RPMI7951 (cell line): ENCODE data around the gene LDOC1. TPM values are rescaled to one million over a fixed set of nuclear protein-coding genes. Genes with fewer than 3 reads are reported as not detected.
A peak's percentile ranks its signal among the peaks of the same experiment; 100 is the strongest.
"Not testable (repeated sequence)": the region's sequence is repeated elsewhere in the genome, so short reads cannot be mapped to it uniquely, and the experiment has no call there.

ENCODE experiments used
- DNase-seq: peaks from one replicate; pipeline ENCODE4 v3.0.0-alpha.2; 2012; ENCODE audit warnings: low read depth
- total RNA-seq: library from RNA; depleted of rRNA; stranded (reverse); fragments of >200 nt; shearing (Covaris generic); gene quantifications from 2 replicates; pipeline ENCODE4 v1.2.3, GENCODE V29; 2014; rRNA removed

The LDOC1 gene
- 2.8 and 3.3 TPM in 2 replicates for total RNA-seq

- peak; percentile 62 for DNase-seq
Observed at GRCh38 chrX:141176586-141177451, at the start of gene LDOC1. Gene LDOC1, minus strand, starts transcription at chrX:141177129. Its CDS starts 108 bp downstream, at chrX:141177021.

- DNase-seq: peak; percentile 4
Observed at GRCh38 chrX:141221611-141222010, 44.7 kb upstream of the LDOC1 start.

- peak; percentile 78 for DNase-seq
Observed at GRCh38 chrX:141220342-141221008, 43.5 kb upstream of the LDOC1 start.

- peak; percentile 41 for DNase-seq
Observed at GRCh38 chrX:141214196-141214595, 37.3 kb upstream of the LDOC1 start.

GRCh38 chrX:141201962-141202361 is 25.0 kb upstream of the LDOC1 start:
- no peak for DNase-seq

GRCh38 chrX:141188573-141188972 is 11.6 kb upstream of the LDOC1 start:
- not testable (repeated sequence) for DNase-seq

GRCh38 chrX:141185366-141185765 is 8.4 kb upstream of the LDOC1 start:
- no peak for DNase-seq

GRCh38 chrX:141183000-141183399 is 6.1 kb upstream of the LDOC1 start:
- DNase-seq: no peak

GRCh38 chrX:141180851-141181250 is 3.9 kb upstream of the LDOC1 start:
- DNase-seq: no peak

- no peak for DNase-seq
Observed at GRCh38 chrX:141175786-141176185, 1.1 kb downstream of the LDOC1 start.

GRCh38 chrX:141164406-141164805 is 12.5 kb downstream of the LDOC1 start:
- DNase-seq: no peak

- DNase-seq: no peak
Observed at GRCh38 chrX:141158084-141158483, 18.8 kb downstream of the LDOC1 start.

- not testable (repeated sequence) for DNase-seq
Observed at GRCh38 chrX:141155231-141155630, 21.7 kb downstream of the LDOC1 start.

- DNase-seq: no peak
Observed at GRCh38 chrX:141142946-141143345, 34.0 kb downstream of the LDOC1 start.

- DNase-seq: no peak
Observed at GRCh38 chrX:141133272-141133671, 43.7 kb downstream of the LDOC1 start.

GRCh38 chrX:141127146-141127545 is 49.8 kb downstream of the LDOC1 start:
- DNase-seq: no peak

Other genes starting within 250 kb of the LDOC1 start
- 7.0 and 8.7 TPM in 2 replicates for gene SPANXB1, start 174.5 kb downstream of the LDOC1 start, total RNA-seq
- gene SPANXC, start 65.4 kb upstream of the LDOC1 start, total RNA-seq: 107 and 128 TPM in 2 replicates